ENCODE data around the gene PCDHB15.

Gene PCDHB15

GRCh38 chr5:141298376-141298775 lies 53.2 kb downstream of the PCDHB15 start:
- DNase-seq (ENCODE audit: low read depth) = no peak
- H3K4me3 ChIP-seq (ENCODE audit: low read length) = no peak overlapping the region
- TF ChIP-seq CTCF (conservative IDR thresholded peaks at IDR 0.05; ENCODE audit: low read depth, low read length) = no peak
